D721Med (cell line): ENCODE data around the gene ELOVL5.
A peak's percentile ranks its signal among the peaks of the same experiment; 100 is the strongest.

Experiments
- DNase-seq: peaks from one replicate; pipeline ENCODE4 v3.0.0; 2011; ENCODE audit warnings: low spot score; ENCODE audit not compliant: insufficient read length
- FAIRE-seq: peaks from 2 replicates; lab custom pipeline; 2011; peaks lifted over from hg19 to GRCh38; lab: Jason Lieb, UNC
- CTCF ChIP-seq: IDR thresholded peaks from 2 replicates; pipeline ENCODE4 v1.5.1; 2012; ENCODE audit warnings: mild to moderate bottlenecking, control low read depth; ENCODE audit not compliant: insufficient read depth; ENCODE audit errors: missing control alignments

The ELOVL5 gene

DNA sequence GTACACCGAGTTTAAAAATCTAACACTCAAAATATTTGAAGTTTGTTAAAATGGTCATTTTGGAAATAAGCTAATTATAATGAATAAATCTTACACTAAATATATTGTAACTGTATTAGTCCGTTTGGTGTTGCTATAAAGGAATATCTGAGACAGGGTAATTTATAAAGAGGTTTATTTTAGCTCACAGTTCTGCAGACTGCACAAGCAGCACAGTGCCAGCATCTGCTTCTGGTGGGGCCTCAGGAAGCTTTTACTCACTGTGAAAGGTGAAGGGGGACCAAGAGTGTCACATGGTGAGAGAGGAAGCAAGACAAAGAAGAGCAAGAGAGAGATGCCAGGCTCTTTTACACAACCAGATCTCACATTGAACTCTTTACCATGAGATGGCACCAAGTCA lies 17.1 kb downstream of the ELOVL5 start:
- TF ChIP-seq CTCF: no peak
- DNase-seq: no peak
- FAIRE-seq: no peak

GRCh38 chr6:53330137-53330536 lies 18.6 kb downstream of the ELOVL5 start:
- no peak for TF ChIP-seq CTCF
- DNase-seq (no peak), FAIRE-seq (no peak)

DNA sequence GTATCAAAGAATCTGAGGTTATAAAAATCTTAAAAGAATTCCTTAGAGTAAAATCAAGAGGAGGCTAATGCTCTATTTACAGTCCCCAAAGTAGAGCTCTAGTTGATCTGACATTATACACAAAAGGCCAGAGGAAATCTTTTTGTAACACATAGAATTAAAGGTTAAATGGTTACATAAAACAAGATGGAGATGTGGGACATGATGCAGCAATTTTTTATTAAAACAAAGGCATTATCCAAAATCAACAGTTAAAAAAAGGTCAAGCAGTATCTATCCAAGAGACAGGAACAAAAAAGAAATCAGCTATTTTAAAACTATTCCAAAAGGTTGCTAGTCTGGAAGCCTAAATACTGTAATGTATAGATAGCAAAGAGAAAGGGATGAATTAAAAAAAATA lies 20.4 kb downstream of the ELOVL5 start:
- FAIRE-seq: no peak
- no peak for DNase-seq
- no peak for TF ChIP-seq CTCF

DNA sequence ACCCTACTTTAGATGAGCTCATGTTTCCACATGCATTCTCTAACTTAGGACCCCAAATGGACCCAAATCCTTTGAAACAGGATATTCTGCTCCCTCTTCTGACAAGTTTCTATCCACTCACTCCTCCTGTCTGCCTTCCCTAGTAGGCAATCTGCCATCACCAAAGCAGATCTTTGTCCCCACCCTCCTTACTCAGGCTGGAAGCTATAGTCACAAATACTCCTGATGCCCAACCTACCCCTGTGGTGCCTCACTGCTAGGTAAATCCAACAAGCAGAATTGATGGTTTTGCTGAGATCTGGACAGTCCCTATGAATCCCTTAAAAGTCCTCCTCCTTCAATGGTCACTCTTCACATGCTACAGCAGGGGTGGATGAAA lies 21.7 kb downstream of the ELOVL5 start:
- FAIRE-seq: no peak
- no peak for TF ChIP-seq CTCF
- no peak for DNase-seq

- TF ChIP-seq CTCF: no peak
- DNase-seq: no peak
- no peak for FAIRE-seq
Measured at GRCh38 chr6:53326372-53327016, 22.3 kb downstream of the ELOVL5 start.

GRCh38 chr6:53325785-53326184 lies 23.0 kb downstream of the ELOVL5 start:
- DNase-seq (no peak), FAIRE-seq (no peak)
- no peak for TF ChIP-seq CTCF

DNA sequence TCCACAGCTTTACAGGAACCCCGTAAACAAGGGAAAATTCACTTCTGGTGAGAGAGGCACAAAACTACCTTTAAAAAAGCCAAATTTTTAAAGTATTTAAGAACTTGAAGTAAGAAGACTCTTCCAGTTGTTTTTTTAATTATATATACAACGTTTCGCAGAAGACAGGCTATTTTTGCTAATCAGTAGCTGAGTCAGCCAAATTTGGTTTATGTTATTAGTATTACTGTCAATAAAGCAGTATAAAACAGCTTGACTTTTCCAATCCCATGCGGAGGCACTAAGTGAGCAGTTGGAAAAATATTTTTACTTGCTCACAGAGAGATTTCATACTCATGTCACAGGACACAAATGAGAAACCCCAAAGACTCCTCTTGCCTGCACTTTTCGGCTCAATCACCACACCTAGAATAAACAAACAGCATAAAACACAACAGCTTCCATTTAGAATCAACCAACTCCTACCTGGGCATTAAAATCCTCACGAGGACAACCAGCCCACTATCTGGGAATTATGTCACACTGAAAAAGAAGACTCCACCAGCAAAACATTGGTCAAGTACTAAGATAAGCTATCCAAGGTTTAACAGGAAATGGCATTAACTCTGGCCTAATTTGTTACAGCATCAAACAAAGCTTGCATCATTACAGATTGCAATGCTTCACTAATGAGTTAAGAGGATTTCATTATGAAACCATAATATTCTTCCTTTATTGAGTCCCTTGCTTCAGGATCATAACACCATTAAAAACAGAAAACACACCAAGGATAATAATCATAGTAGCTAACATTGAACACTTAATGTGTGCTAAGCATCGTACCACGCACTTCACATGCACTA lies 26.3 kb downstream of the ELOVL5 start:
- no peak for DNase-seq
- no peak for TF ChIP-seq CTCF
- FAIRE-seq: peak; percentile 32
